HepG2 (cell line): ENCODE measurements around the gene MEF2B. TPM values are rescaled to one million over a fixed set of nuclear protein-coding genes. Genes with fewer than 3 reads are reported as not detected.

Experiments
- TOPORS ChIP-seq: sonication (generic); formaldehyde crosslinking; IDR thresholded peaks from 2 replicates; pipeline ENCODE4 v1.8.0; 2023; ENCODE audit warnings: mild to moderate bottlenecking, missing genetic modification reagents
- ZBTB40 ChIP-seq, 2 experiments: fragments of 450-650 bp in 1 of 2; sonication (generic) in 1 of 2; formaldehyde crosslinking in 1 of 2; IDR thresholded peaks; 2 replicates each; pipeline versions ENCODE4 v1.6.1 to v1.8.0; 2016 to 2022; ENCODE audit warnings: antibody characterized with exemption in 1 of 2, mild to moderate bottlenecking in 1 of 2, missing genetic modification reagents in 1 of 2
- ZNF407 ChIP-seq: sonication (generic); formaldehyde crosslinking; IDR thresholded peaks from one replicate; pipeline ENCODE4 v1.5.1; 2020; ENCODE audit warnings: mild to moderate bottlenecking, missing genetic modification reagents; ENCODE audit errors: not compliant biosample characterization
- ZNF670 ChIP-seq: sonication (generic); formaldehyde crosslinking; IDR thresholded peaks from 2 replicates; pipeline ENCODE4 v1.8.0; 2022; ENCODE audit warnings: mild to moderate bottlenecking, missing genetic modification reagents, borderline replicate concordance
- ZNF703 ChIP-seq: sonication (generic); formaldehyde crosslinking; IDR thresholded peaks from 2 replicates; pipeline ENCODE4 v1.5.1; 2020; ENCODE audit warnings: missing genetic modification reagents, mild to moderate bottlenecking, moderate library complexity, borderline replicate concordance
- ZNF776 ChIP-seq: sonication (generic); formaldehyde crosslinking; IDR thresholded peaks from 2 replicates; pipeline ENCODE4 v1.4.0; 2020; ENCODE audit warnings: mild to moderate bottlenecking, missing genetic modification reagents
- ZUFSP ChIP-seq: sonication (generic); formaldehyde crosslinking; IDR thresholded peaks from 2 replicates; pipeline ENCODE4 v1.9.0; 2021; ENCODE audit warnings: missing genetic modification reagents, mild to moderate bottlenecking, borderline replicate concordance
- polyA plus RNA-seq, 8 experiments: library from polyadenylated mRNA; depleted of rRNA in 3 of 8; stranded (reverse) in 7 of 8; unstranded in 1 of 8; fragments of >200 nt; fragmentation: Illumina TruSeq in 4 of 8; extraction: Trizol in 4 of 8; gene quantifications; 2 replicates each; pipeline versions ENCODE4 v1.2.1 to v1.2.3, GENCODE V29; 2011 to 2016; ENCODE audit warnings: low read depth in 4 of 8, missing spikeins in 1 of 8, mixed read lengths in 1 of 8; ENCODE audit not compliant: insufficient read depth in 1 of 8
- total RNA-seq, 5 experiments: library from RNA; depleted of rRNA; stranded (reverse); fragments of >200 nt; fragmentation: Illumina TruSeq; extraction: Trizol; gene quantifications; 2 replicates each; pipeline ENCODE4 v1.2.3, GENCODE V29; 2016; ENCODE audit warnings: low read depth in 1 of 5

The MEF2B gene
- total and polyA plus RNA-seq, 2 of the 13 experiments (the other 11 are each of a cell fraction or from before 2014, with no cell fraction given), result 1.2 to 1.7 TPM

- TF ChIP-seq ZNF407 (CRISPR knock-in tag), result no peak
- TF ChIP-seq ZUFSP (CRISPR knock-in tag), result no peak
- TF ChIP-seq ZNF670 (CRISPR knock-in tag), result no peak
- peak; percentile 43; the same call in 1 of the 2 replicates for TF ChIP-seq ZNF776 (CRISPR knock-in tag)
- no peak for TF ChIP-seq ZNF703 (CRISPR knock-in tag)
- TF ChIP-seq TOPORS (CRISPR knock-in tag), result no peak
- no peak for TF ChIP-seq ZBTB40 (IDR thresholded peaks at IDR 0.05)
- TF ChIP-seq ZBTB40 (CRISPR knock-in tag; IDR thresholded peaks at IDR 0.05), result no peak
These were observed 71.1 kb downstream of the MEF2B start (continued) for GRCh38 chr19:19098703-19099632.
